Stimulated activated CD8-positive, alpha-beta memory T cell treated with anti-CD3 and anti-CD28 coated beads, Interleukin-2, amount 100 ng/mL, for 48 hours (primary cell): ENCODE measurements around the gene MAN2A2.
A peak's percentile ranks its signal among the peaks of the same experiment; 100 is the strongest.
"Not testable (repeated sequence)": the region's sequence is repeated elsewhere in the genome, so short reads cannot be mapped to it uniquely, and the experiment has no call there.

ENCODE experiments used
- DNase-seq, 2 donors: peaks; one replicate each; pipeline ENCODE4 v3.0.0-alpha.2; 2020; ENCODE audit warnings: low read depth in 2 of 2

The MAN2A2 gene

GRCh38 chr15:90883976-90884718, 19.0 kb upstream of the MAN2A2 start, which contains the start of gene FES:
Gene FES, plus strand, starts transcription at chr15:90884504. Its CDS starts 542 bp downstream, at chr15:90885046.
- no peak for DNase-seq

- DNase-seq: no peak
Measured at GRCh38 chr15:90884719-90885431, 18.2 kb upstream of the MAN2A2 start.

GRCh38 chr15:90885432-90886290, 17.4 kb upstream of the MAN2A2 start:
- peak; percentile 74 to 77 for DNase-seq

GRCh38 chr15:90886291-90886614, 16.8 kb upstream of the MAN2A2 start:
- no peak for DNase-seq

- DNase-seq: no peak
Measured at GRCh38 chr15:90887037-90887481, 16.0 kb upstream of the MAN2A2 start.

- DNase-seq: no peak
Measured at GRCh38 chr15:90889313-90889730, 13.8 kb upstream of the MAN2A2 start.

GRCh38 chr15:90889736-90890456, 13.2 kb upstream of the MAN2A2 start:
- DNase-seq: no peak

GRCh38 chr15:90890839-90891238, 12.3 kb upstream of the MAN2A2 start:
- DNase-seq: no peak

- DNase-seq: no peak
Measured at GRCh38 chr15:90891346-90891949, 11.7 kb upstream of the MAN2A2 start.

- no peak for DNase-seq
Measured at GRCh38 chr15:90892023-90892422, 11.1 kb upstream of the MAN2A2 start.

- DNase-seq: no peak
Measured at GRCh38 chr15:90892498-90893174, 10.5 kb upstream of the MAN2A2 start.

GRCh38 chr15:90893175-90894090, 9.7 kb upstream of the MAN2A2 start:
- no peak for DNase-seq

- DNase-seq: no peak
Measured at GRCh38 chr15:90895571-90896117, 7.5 kb upstream of the MAN2A2 start.

GRCh38 chr15:90897131-90897655, 5.9 kb upstream of the MAN2A2 start:
- not testable (repeated sequence) for DNase-seq

- no peak for DNase-seq
Measured at GRCh38 chr15:90901175-90902039, 1.7 kb upstream of the MAN2A2 start.

GRCh38 chr15:90902040-90902839, 862 bp upstream of the MAN2A2 start:
- DNase-seq: peak; percentile 57 to 60
